Measurements from ENCODE around the gene SHMT2. TPM values are rescaled to one million over a fixed set of nuclear protein-coding genes. Genes with fewer than 3 reads are reported as not detected.

SHMT2 gene
- total and polyA plus RNA-seq, 2 of the 13 experiments (the other 11 are each of a cell fraction or from before 2014, with no cell fraction given), result 181 to 393 TPM

DNA sequence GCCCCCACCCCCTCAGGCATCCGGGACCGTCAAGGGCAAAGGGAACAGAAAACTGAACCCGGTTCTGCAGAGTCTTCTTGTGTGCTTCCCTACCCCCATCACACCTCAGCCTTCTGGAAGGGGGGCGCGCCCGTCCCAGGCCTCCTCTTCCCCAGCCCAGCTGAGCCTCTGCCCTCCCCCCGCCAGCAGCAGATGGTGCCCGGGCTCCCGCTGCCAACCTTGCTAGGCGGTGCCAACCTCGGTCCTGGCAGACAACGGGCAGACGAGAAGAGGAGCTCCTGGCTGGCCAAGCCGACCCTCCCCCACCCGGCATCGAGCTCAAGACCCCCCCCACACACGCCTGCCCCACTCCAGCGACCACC, 12.8 kb downstream of the SHMT2 start (continued):
- TF ChIP-seq, protein P1, sequence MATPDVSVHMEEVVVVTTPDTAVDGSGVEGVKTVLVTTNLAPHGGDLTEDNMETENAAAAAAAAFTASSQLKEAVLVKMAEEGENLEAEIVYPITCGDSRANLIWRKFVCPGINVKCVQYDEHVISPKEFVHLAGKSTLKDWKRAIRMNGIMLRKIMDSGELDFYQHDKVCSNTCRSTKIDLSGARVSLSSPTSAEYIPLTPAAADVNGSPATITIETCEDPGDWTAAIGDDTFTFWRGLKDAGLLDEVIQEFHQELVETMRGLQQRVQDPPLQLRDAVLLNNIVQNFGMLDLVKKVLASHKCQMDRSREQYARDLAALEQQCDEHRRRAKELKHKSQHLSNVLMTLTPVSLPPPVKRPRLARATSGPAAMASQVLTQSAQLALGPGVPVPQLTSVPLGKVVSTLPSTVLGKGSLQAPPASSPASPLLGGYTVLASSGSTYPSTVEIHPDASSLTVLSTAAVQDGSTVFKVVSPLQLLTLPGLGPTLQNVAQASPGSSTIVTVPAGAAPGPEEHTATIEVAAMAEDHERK (CRISPR knock-in tag; IDR thresholded peaks at IDR 0.05; ENCODE audit: low read depth), result no peak
- TF ChIP-seq CC2D1A (CRISPR knock-in tag; IDR thresholded peaks at IDR 0.05) (no peak), JUND (CRISPR knock-in tag; IDR thresholded peaks at IDR 0.05) (no peak), ZNF20 (CRISPR knock-in tag; IDR thresholded peaks at IDR 0.05) (no peak), ZNF660 (CRISPR knock-in tag; IDR thresholded peaks at IDR 0.05; ENCODE audit: borderline replicate concordance, low read depth) (no peak), RBM22 (optimal IDR thresholded peaks at IDR 0.05; ENCODE audit: low read length) (no peak), CREB1 (IDR thresholded peaks at IDR 0.05) (no peak), CREB1 (CRISPR knock-in tag; IDR thresholded peaks at IDR 0.05) (no peak), ZNF878 (CRISPR knock-in tag; IDR thresholded peaks at IDR 0.05) (no peak), SCMH1 (CRISPR knock-in tag; IDR thresholded peaks at IDR 0.05; ENCODE audit: borderline replicate concordance) (no peak)
- TF ChIP-seq, protein P2, sequence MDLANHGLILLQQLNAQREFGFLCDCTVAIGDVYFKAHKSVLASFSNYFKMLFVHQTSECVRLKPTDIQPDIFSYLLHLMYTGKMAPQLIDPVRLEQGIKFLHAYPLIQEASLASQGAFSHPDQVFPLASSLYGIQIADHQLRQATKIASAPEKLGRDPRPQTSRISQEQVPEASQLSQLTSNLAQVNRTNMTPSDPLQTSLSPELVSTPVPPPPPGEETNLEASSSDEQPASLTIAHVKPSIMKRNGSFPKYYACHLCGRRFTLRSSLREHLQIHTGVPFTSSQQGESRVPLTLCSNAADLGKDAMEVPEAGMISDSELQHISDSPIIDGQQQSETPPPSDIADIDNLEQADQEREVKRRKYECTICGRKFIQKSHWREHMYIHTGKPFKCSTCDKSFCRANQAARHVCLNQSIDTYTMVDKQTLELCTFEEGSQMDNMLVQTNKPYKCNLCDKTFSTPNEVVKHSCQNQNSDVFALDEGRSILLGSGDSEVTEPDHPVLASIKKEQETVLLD (CRISPR knock-in tag; IDR thresholded peaks at IDR 0.05; ENCODE audit: low read depth), result no peak
- TF ChIP-seq, protein P3, sequence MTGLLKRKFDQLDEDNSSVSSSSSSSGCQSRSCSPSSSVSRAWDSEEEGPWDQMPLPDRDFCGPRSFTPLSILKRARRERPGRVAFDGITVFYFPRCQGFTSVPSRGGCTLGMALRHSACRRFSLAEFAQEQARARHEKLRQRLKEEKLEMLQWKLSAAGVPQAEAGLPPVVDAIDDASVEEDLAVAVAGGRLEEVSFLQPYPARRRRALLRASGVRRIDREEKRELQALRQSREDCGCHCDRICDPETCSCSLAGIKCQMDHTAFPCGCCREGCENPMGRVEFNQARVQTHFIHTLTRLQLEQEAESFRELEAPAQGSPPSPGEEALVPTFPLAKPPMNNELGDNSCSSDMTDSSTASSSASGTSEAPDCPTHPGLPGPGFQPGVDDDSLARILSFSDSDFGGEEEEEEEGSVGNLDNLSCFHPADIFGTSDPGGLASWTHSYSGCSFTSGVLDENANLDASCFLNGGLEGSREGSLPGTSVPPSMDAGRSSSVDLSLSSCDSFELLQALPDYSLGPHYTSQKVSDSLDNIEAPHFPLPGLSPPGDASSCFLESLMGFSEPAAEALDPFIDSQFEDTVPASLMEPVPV (CRISPR knock-in tag; IDR thresholded peaks at IDR 0.05), result no peak

All from HepG2 (cell line).